Stomach (tissue), 9 donors: ENCODE measurements around the gene ANKRD31. TPM values are rescaled to one million over a fixed set of nuclear protein-coding genes. Genes with fewer than 3 reads are reported as not detected.
"Not testable (repeated sequence)": the region's sequence is repeated elsewhere in the genome, so short reads cannot be mapped to it uniquely, and the experiment has no call there.

Experiments
- DNase-seq, 2 donors: peaks; one replicate each; pipeline versions ENCODE4 v3.0.0 to v3.0.0-alpha.2; 2013 to 2019
- H3K27ac ChIP-seq, 5 donors: fragments of 200-600 bp in 4 of 5; sonication (generic) in 4 of 5; one replicate each; pipeline ENCODE4 v1.5.1; 2013 to 2019; ENCODE audit warnings: mild to moderate bottlenecking in 1 of 5, moderate library complexity in 1 of 5
- H3K27me3 ChIP-seq, 3 donors: fragments of 200-600 bp; sonication (generic); one replicate each; pipeline ENCODE4 v1.5.1; 2017 to 2019; ENCODE audit warnings: mixed run types in 1 of 3
- H3K36me3 ChIP-seq, 4 donors: fragments of 200-600 bp; sonication (generic); 1 replicate in 3 of 4; 2 replicates in 1 of 4; pipeline ENCODE4 v1.5.1; 2016 to 2019
- H3K4me1 ChIP-seq, 4 donors: fragments of 200-600 bp; sonication (generic); one replicate each; pipeline ENCODE4 v1.5.1; 2016 to 2019
- H3K4me3 ChIP-seq, 4 donors: fragments of 200-600 bp; sonication (generic) in 3 of 4; one replicate each; pipeline ENCODE4 v1.5.1; 2016 to 2019; ENCODE audit warnings: mild to moderate bottlenecking in 1 of 4
- H3K9me3 ChIP-seq, 4 donors: fragments of 200-600 bp; sonication (generic); one replicate each; pipeline ENCODE4 v1.5.1; 2016 to 2019
- EP300 ChIP-seq: sonication (generic); formaldehyde crosslinking; IDR thresholded peaks from one replicate; pipeline ENCODE4 v1.6.1; 2017; ENCODE audit warnings: antibody characterized with exemption
- POLR2A ChIP-seq, 4 donors: fragments of 450-650 bp; IDR thresholded peaks; one replicate each; pipeline ENCODE4 v1.6.1; 2016; ENCODE audit warnings: antibody characterized with exemption in 4 of 4, control low read depth in 2 of 4, mild to moderate bottlenecking in 1 of 4, moderate library complexity in 1 of 4
- POLR2AphosphoS5 ChIP-seq, 3 donors: sonication (generic); formaldehyde crosslinking; IDR thresholded peaks; one replicate each; pipeline ENCODE4 v1.6.1; 2016; ENCODE audit warnings: antibody characterized with exemption in 3 of 3
- WGBS, 5 donors: extraction: QIAGEN DNeasy Blood & Tissue Kit in 3 of 5; methylation state at CpG; one replicate each; pipeline versions ENCODE4 v1.1.5 to v1.1.7; 2013 to 2018; 5-methylcytosine and 5-hydroxymethylcytosine counted together
- intact Hi-C: fragments of 100-400 bp; cut with DNase I; formaldehyde crosslinking; loops from one replicate; pipeline ENCODE4 v1.15.1; 2023; ENCODE audit warnings: low total_unique reads
- polyA plus RNA-seq, 3 donors: library from polyadenylated mRNA; stranded (reverse); fragments of 200-250 nt; gene quantifications; one replicate each; pipeline ENCODE4 v1.2.3, GENCODE V29; 2013
- total RNA-seq, 5 donors: library from RNA; depleted of rRNA; stranded (reverse); fragments of >200 nt; gene quantifications; one replicate each; pipeline versions ENCODE4 v1.1.0 to v1.2.3, GENCODE V29; 2014 to 2016
- TF ChIP-seq, protein P1 (sequence below), 7 experiments: fragments of 450-650 bp in 4 of 7; fragments of 200-600 bp in 3 of 7; sonication (generic) in 3 of 7; IDR thresholded peaks; one replicate each; pipeline ENCODE4 v1.5.1; 2016 to 2019; ENCODE audit warnings: antibody characterized with exemption in 7 of 7, control low read depth in 2 of 7, mild to moderate bottlenecking in 1 of 7
- donor health status: healthy with polysubstance abuse.
- donor health status: Bipolar disorder and iron deficiency.
- donor health status: healthy.

Gene ANKRD31
- total and polyA plus RNA-seq, 8 donors, result 0.08 to 1.1 (median 0.14) TPM; not detected in 5

DNA sequence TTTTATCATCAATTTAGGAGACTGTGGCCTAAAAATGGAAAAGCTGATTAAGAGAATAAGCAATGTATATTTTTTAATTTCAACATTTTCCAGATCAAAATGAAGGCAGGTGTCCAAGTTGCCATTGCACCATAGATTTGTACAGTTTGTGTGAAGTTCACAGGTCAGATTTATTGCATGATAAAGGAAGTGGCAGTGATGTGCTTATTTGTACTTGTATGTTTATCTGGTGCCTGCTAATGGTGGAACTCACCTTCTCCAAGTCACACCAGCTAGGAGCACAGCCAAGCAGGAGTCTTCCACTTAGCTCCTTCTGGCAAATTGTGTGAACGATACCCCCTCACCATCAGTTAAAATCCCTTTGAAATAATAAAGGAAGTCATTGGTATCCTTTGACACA is 37.8 kb upstream of the ANKRD31 start:
- no peaks in the 10 kb centered on the region for H3K4me1 ChIP-seq
- H3K27me3 ChIP-seq, result no peaks in the 10 kb centered on the region
- no peak for TF ChIP-seq EP300
- no peak for TF ChIP-seq POLR2AphosphoS5 (IDR thresholded peaks at IDR 0.05)
- TF ChIP-seq, protein P1, sequence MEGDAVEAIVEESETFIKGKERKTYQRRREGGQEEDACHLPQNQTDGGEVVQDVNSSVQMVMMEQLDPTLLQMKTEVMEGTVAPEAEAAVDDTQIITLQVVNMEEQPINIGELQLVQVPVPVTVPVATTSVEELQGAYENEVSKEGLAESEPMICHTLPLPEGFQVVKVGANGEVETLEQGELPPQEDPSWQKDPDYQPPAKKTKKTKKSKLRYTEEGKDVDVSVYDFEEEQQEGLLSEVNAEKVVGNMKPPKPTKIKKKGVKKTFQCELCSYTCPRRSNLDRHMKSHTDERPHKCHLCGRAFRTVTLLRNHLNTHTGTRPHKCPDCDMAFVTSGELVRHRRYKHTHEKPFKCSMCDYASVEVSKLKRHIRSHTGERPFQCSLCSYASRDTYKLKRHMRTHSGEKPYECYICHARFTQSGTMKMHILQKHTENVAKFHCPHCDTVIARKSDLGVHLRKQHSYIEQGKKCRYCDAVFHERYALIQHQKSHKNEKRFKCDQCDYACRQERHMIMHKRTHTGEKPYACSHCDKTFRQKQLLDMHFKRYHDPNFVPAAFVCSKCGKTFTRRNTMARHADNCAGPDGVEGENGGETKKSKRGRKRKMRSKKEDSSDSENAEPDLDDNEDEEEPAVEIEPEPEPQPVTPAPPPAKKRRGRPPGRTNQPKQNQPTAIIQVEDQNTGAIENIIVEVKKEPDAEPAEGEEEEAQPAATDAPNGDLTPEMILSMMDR (IDR thresholded peaks at IDR 0.05), result no peak
- no peak for TF ChIP-seq POLR2A (IDR thresholded peaks at IDR 0.05)
- H3K4me3 ChIP-seq, result no peak overlapping the region
- H3K9me3 ChIP-seq, result peaks cover 0 to 5% (median 0%) of the 10 kb centered on the region in 4 donors
- WGBS, 5 donors, result 62 to 100% (median 93%) methylated on average over 1 of the region's 1 CpG
- no peak overlapping the region for H3K27ac ChIP-seq
- intact Hi-C loops, result no loop called here
- DNase-seq, result no peak
- H3K36me3 ChIP-seq, result no peaks in the 10 kb centered on the region

- DNase-seq, H3K9me3 ChIP-seq, H3K27ac ChIP-seq, H3K4me3 ChIP-seq, H3K27me3 ChIP-seq, H3K36me3 ChIP-seq, H3K4me1 ChIP-seq, intact Hi-C loops: not testable (repeated sequence)
- 91 to 96% (median 94%) methylated on average over 6 to 18 of the region's 31 CpGs; no CpG with 5 or more reads in 2 of the 5 donors for WGBS, 5 donors
Measured at GRCh38 chr5:75270605-75271004, 33.9 kb upstream of the ANKRD31 start.

DNA sequence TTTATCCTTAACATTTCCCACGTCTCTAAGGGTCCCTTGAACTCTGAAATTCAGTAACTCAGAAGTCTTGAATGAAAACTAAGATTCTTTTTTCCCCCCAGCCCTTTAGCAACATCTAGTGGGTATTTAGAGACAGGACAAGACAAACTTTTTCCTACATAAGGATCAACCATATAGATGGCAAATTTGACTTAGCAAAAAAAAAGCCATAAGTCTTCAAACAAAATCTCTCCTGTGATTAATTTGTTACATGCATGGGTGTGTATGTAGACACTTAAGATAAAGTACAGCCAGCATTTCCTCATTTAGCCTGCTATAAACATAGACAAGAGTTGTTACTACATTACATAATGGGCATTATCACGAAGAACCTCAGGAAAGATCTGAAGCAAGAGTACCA is 29.1 kb upstream of the ANKRD31 start:
- Histone ChIP-seq H3K9me3 (peaks cover 0 to 3% (median 0%) of the 10 kb centered on the region in 4 donors), H3K4me1 (peaks cover 0 to 11% (median 2%) of the 10 kb centered on the region in 4 donors), H3K4me3 (no peak overlapping the region), H3K27ac (no peak overlapping the region), H3K27me3 (no peaks in the 10 kb centered on the region), H3K36me3 (no peaks in the 10 kb centered on the region)
- DNase-seq, result peak in 1 of 2 donors; percentile 62
- intact Hi-C loops, result no loop called here
- 12 to 21% (median 18%) methylated on average over 2 of the region's 2 CpGs for WGBS, 5 donors
- no peak for TF ChIP-seq EP300
- TF ChIP-seq, protein P1 (IDR thresholded peaks at IDR 0.05), result peak in 5 of 7 experiments; percentile 24 to 47 (median 37)

DNA sequence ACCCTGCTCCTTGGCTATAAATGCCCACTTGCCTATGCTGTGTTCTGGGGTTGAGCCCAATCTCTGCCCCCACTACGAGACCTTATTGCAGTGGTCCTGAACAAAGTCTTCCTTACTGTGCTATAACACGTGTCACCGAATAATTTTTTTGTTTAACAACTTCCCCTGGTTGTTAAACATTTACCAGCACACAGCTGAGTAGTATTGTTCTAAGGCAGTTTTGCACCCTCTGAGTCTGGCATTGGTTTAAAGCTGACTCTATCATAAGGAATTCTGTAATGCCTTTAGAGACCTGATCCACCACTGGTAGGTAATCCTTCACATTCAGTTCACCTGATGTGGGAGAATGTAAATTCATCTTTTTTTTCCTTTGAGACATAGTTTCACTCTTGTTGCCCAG is 25.6 kb upstream of the ANKRD31 start:
- peak in 1 of 2 donors; percentile 45 for DNase-seq
- Histone ChIP-seq H3K4me3 (no peak overlapping the region), H3K27me3 (no peaks in the 10 kb centered on the region), H3K9me3 (no peaks in the 10 kb centered on the region), H3K4me1 (peaks cover 0 to 11% (median 2%) of the 10 kb centered on the region in 4 donors), H3K27ac (no peak overlapping the region), H3K36me3 (no peaks in the 10 kb centered on the region)
- TF ChIP-seq POLR2AphosphoS5 (IDR thresholded peaks at IDR 0.05) (no peak), POLR2A (IDR thresholded peaks at IDR 0.05) (no peak), EP300 (no peak)
- TF ChIP-seq, protein P1 (IDR thresholded peaks at IDR 0.05), result no peak
- intact Hi-C loops, result no loop called here
- 27 to 63% (median 40%) methylated on average over 3 of the region's 3 CpGs for WGBS, 5 donors

DNA sequence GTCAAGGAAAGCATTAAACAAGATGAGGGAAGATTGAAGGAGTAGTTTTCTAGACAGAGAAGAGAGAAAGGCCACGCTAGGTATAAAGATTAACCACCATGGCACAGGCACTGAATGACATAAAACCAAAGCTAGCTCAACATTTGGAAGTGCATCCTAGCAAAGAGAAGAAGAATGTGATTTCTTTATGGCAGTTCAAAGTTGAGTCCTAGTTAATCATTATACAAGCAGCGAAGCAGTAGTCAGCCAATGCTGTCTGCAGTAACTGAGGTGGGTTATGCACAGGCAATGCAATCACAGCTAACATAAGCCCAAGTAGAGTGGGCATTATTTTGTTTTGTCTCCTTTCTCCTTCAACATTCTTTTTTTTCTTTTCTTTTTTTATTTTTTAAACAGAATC is 24.0 kb upstream of the ANKRD31 start:
- WGBS, 5 donors, result 68 to 85% (median 72%) methylated on average over 2 of the region's 2 CpGs
- intact Hi-C loops, result no loop called here
- Histone ChIP-seq H3K4me1 (peaks cover 0 to 11% (median 2%) of the 10 kb centered on the region in 4 donors), H3K36me3 (no peaks in the 10 kb centered on the region), H3K9me3 (peaks cover 0 to 8% (median 3%) of the 10 kb centered on the region in 4 donors), H3K27ac (no peak overlapping the region), H3K27me3 (peaks cover 0 to 4% (median 0%) of the 10 kb centered on the region in 3 donors), H3K4me3 (no peak overlapping the region)
- no peak for TF ChIP-seq EP300
- no peak for TF ChIP-seq POLR2A (IDR thresholded peaks at IDR 0.05)
- TF ChIP-seq, protein P1 (IDR thresholded peaks at IDR 0.05), result no peak
- no peak for TF ChIP-seq POLR2AphosphoS5 (IDR thresholded peaks at IDR 0.05)
- DNase-seq, result peak in 1 of 2 donors; percentile 33

- H3K4me3 ChIP-seq, H3K27ac ChIP-seq, H3K4me1 ChIP-seq, DNase-seq, H3K27me3 ChIP-seq, intact Hi-C loops, H3K9me3 ChIP-seq, H3K36me3 ChIP-seq: not testable (repeated sequence)
- WGBS, 5 donors, result 88 to 96% (median 90%) methylated on average over 4 of the region's 4 CpGs
Measured at GRCh38 chr5:75250452-75250851, 13.8 kb upstream of the ANKRD31 start.
